ENCODE data around the gene NEFH.

NEFH gene

DNA sequence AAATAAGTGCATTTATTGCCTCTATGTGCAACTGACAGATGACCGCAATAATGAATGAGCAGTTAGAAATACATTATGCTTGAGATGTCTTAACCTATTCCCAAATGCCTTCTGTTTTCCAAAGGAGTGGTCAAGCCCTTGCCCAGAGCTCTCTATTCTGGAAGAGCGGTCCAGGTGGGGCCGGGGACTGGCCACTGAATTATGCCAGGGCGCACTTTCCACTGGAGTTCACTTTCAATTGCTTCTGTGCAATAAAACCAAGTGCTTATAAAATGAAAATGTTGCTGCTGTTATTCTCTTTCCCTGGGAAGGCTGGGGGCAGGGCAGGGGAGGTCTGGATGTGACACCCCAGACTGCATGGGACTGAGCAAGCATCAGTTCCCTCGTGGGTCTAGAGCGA, 11.0 kb downstream of the NEFH start:
- DNase-seq (ENCODE audit: low read depth) = no peak
- H3K4me3 ChIP-seq (ENCODE audit: low read depth, low read length) = no peak overlapping the region
- TF ChIP-seq, protein P1, sequence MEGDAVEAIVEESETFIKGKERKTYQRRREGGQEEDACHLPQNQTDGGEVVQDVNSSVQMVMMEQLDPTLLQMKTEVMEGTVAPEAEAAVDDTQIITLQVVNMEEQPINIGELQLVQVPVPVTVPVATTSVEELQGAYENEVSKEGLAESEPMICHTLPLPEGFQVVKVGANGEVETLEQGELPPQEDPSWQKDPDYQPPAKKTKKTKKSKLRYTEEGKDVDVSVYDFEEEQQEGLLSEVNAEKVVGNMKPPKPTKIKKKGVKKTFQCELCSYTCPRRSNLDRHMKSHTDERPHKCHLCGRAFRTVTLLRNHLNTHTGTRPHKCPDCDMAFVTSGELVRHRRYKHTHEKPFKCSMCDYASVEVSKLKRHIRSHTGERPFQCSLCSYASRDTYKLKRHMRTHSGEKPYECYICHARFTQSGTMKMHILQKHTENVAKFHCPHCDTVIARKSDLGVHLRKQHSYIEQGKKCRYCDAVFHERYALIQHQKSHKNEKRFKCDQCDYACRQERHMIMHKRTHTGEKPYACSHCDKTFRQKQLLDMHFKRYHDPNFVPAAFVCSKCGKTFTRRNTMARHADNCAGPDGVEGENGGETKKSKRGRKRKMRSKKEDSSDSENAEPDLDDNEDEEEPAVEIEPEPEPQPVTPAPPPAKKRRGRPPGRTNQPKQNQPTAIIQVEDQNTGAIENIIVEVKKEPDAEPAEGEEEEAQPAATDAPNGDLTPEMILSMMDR (conservative IDR thresholded peaks at IDR 0.05; ENCODE audit: low read depth, low read length) = no peak

DNA sequence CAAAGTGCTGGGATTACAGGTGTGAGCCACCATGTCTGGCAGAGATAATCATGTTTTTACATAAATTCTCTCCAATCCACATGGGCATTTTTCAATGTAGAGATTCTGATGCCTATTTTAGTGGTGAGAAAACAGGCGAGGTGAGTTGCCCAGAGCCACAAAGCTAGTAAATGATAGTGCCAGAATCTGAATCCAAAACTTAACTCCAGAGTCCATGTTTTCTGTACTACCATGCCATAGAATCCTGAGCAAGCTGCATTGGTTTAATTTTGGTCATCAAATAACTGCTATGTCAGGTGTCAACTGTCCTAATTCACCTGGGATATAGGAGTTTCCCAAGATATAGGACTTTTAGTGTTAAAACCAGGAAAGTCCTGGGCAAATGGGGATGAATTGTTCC, 13.6 kb downstream of the NEFH start:
- no peak for DNase-seq (ENCODE audit: low read depth)
- TF ChIP-seq, protein P1 (conservative IDR thresholded peaks at IDR 0.05; ENCODE audit: low read depth, low read length) = no peak
- H3K4me3 ChIP-seq (ENCODE audit: low read depth, low read length) = no peak overlapping the region

DNA sequence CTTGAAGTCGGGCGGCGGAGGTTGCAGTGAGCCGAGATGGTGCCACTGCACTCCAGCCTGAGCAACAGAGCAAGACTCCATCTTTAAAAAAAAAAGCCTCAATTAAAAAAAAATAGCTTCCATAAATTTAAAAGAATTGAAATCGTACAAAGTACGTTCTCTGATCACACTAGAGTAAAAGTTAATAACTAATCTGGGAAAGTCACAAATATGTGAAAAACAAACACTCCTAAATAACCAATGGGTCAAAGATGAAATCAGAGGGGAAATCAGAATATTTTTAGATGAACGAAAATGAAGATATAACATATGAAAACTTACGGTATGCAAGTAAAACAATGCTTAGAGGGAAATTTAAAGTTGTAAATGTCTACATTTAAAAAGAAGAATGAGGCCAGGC, 19.8 kb downstream of the NEFH start:
- H3K4me3 ChIP-seq (ENCODE audit: low read depth, low read length) = no peak overlapping the region
- TF ChIP-seq, protein P1 (conservative IDR thresholded peaks at IDR 0.05; ENCODE audit: low read depth, low read length) = no peak
- DNase-seq (ENCODE audit: low read depth) = no peak

DNA sequence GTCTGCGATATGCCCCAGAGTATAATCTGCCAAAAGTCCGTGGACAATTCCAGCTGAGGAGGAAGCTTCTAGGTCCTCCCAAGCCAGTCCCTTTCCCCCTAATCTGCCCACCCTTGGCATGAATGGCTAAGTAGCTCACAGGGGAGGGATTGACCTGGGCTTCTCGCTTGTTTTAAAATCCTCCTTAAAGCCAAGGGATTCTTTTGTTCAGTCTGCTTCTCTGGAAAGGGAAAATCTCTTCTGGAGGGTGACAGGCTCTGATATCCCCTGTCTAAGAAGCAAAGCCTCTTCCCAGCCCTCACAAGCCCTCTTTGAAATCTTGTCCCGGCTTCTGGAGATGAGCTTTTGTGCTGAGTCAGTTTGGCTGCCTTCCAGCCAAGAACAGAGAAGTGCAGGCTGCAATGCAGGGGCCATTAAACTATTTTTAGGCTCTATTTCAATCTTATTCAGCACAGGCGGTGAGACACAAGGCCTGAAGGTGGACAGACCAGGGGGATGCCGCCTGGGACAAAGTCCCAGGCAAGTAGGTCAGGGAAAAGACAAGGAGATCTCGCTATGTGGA, 23.9 kb downstream of the NEFH start:
- peak; percentile 86 for DNase-seq (ENCODE audit: low read depth)
- H3K4me3 ChIP-seq (ENCODE audit: low read depth, low read length) = no peak overlapping the region
- TF ChIP-seq, protein P1 (conservative IDR thresholded peaks at IDR 0.05; ENCODE audit: low read depth, low read length) = no peak

DNA sequence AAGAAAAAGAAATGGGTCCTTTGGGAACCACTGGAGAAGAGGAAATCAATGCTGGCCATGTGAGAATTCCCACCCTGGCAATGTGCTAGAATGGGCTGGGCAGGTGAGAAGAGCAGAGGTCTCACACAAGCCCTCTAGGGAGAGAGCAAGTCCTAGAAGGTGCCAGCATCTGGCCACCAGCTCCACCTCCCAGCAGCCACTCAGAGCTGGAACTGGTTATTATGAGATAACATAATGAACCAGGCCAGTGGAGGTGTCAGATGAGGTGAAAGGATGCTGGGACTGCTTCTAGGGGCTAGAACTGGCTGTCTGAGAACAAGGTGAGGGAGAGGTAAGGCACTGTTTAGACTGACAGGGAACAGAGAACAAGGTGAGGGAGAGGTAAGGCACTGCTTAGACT, 29.3 kb downstream of the NEFH start:
- TF ChIP-seq, protein P1 (conservative IDR thresholded peaks at IDR 0.05; ENCODE audit: low read depth, low read length) = no peak
- no peak overlapping the region for H3K4me3 ChIP-seq (ENCODE audit: low read depth, low read length)
- no peak for DNase-seq (ENCODE audit: low read depth)

DNA sequence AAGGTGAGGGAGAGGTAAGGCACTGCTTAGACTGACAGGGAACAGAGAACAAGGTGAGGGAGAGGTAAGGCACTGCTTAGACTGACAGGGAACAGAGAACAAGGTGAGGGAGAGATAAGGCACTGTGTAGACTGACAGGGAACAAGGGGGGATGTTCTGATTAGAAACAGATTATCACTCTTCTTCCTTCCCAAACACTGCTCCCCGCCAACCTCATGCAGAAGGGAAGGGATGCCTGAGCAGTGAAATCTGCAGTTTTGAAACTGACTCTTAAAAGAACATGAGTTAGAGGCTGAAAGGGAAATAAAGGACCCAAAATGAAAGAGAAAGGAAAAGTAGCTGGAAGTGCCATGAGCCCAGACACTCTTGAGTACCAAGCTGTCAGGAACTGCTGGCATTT, 29.8 kb downstream of the NEFH start:
- no peak for DNase-seq (ENCODE audit: low read depth)
- TF ChIP-seq, protein P1 (conservative IDR thresholded peaks at IDR 0.05; ENCODE audit: low read depth, low read length) = no peak
- H3K4me3 ChIP-seq (ENCODE audit: low read depth, low read length) = no peak overlapping the region

DNA sequence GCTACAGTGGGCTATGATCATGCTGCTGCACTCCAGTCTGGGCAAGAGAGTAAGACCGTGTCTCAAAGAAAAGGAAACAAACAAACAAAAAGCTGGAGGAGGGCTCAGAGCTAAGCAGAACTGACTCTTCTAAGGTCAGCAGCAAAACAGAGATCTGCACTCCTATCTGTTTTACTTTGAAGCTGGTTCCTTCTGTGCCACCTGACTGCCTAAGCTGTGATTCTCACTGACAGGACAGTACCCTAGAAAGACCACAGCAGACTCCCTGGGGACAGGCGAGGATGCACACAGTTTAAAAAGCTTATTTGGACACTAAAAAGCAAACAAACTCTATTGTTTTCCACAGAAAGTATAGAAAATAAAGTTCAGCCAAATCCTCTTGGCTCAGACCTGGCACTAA, 30.5 kb downstream of the NEFH start:
- no peak overlapping the region for H3K4me3 ChIP-seq (ENCODE audit: low read depth, low read length)
- TF ChIP-seq, protein P1 (conservative IDR thresholded peaks at IDR 0.05; ENCODE audit: low read depth, low read length) = no peak
- DNase-seq (ENCODE audit: low read depth) = no peak

Measured in choroid plexus epithelial cell (primary cell).